Liver (tissue), 9 donors: Measurements from ENCODE around the gene ZFAND3. TPM values are rescaled to one million over a fixed set of nuclear protein-coding genes. Genes with fewer than 3 reads are reported as not detected.

Source experiments
- DNase-seq: peaks from one replicate; pipeline ENCODE4 v3.0.0-alpha.2; 2017; ENCODE audit warnings: low spot score
- H3K27ac ChIP-seq, 2 donors: one replicate each; pipeline ENCODE4 v1.7.0; 2013; ENCODE audit warnings: inconsistent platforms in 2 of 2, low read length in 2 of 2, control low read depth in 1 of 2, low read depth in 1 of 2, mild to moderate bottlenecking in 1 of 2
- H3K27me3 ChIP-seq, 4 donors: one replicate each; pipeline versions ENCODE4 v1.6.1 to v1.7.0; 2013; ENCODE audit warnings: low read length in 3 of 4, inconsistent platforms in 1 of 4, mild to moderate bottlenecking in 1 of 4, moderate library complexity in 1 of 4; ENCODE audit not compliant: control insufficient read depth in 4 of 4, insufficient read depth in 4 of 4
- H3K36me3 ChIP-seq, 4 donors: one replicate each; pipeline versions ENCODE4 v1.6.1 to v1.7.0; 2013; ENCODE audit warnings: low read length in 3 of 4, mild to moderate bottlenecking in 3 of 4, low read depth in 1 of 4, moderate library complexity in 1 of 4; ENCODE audit not compliant: control insufficient read depth in 4 of 4, insufficient read depth in 3 of 4
- H3K4me1 ChIP-seq, 4 donors: one replicate each; pipeline versions ENCODE4 v1.6.1 to v1.7.0; 2013; ENCODE audit warnings: low read length in 3 of 4, mild to moderate bottlenecking in 3 of 4, moderate library complexity in 1 of 4; ENCODE audit not compliant: control insufficient read depth in 4 of 4, insufficient read depth in 4 of 4
- H3K4me3 ChIP-seq, 3 donors: one replicate each; pipeline versions ENCODE4 v1.6.1 to v1.7.0; 2013; ENCODE audit warnings: low read length in 3 of 3, control low read depth in 1 of 3, low read depth in 1 of 3, mild to moderate bottlenecking in 1 of 3
- H3K9ac ChIP-seq, 2 donors: one replicate each; pipeline ENCODE4 v1.7.0; 2013; ENCODE audit warnings: low read length in 2 of 2, mild to moderate bottlenecking in 2 of 2, moderate library complexity in 2 of 2, control low read depth in 1 of 2, low read depth in 1 of 2
- H3K9me3 ChIP-seq, 4 donors: one replicate each; pipeline versions ENCODE4 v1.6.1 to v1.7.0; 2013; ENCODE audit warnings: low read length in 3 of 4; ENCODE audit not compliant: control insufficient read depth in 4 of 4
- EGR1 ChIP-seq, 2 donors: IDR thresholded peaks; 2 replicates each; pipeline ENCODE4 v1.6.1; 2016 to 2018; ENCODE audit warnings: antibody characterized with exemption in 2 of 2, low read depth in 2 of 2
- FOXA1 ChIP-seq: IDR thresholded peaks from 2 replicates; pipeline ENCODE4 v1.6.1; 2016; ENCODE audit warnings: antibody characterized with exemption
- GABPA ChIP-seq, 2 donors: IDR thresholded peaks in 1 of 2; conservative IDR thresholded peaks in 1 of 2; 2 replicates each; pipeline ENCODE4 v1.6.1; 2016; ENCODE audit warnings: antibody characterized with exemption in 2 of 2, mild to moderate bottlenecking in 1 of 2, moderate library complexity in 1 of 2
- JUND ChIP-seq, 2 donors: IDR thresholded peaks; 2 replicates each; pipeline ENCODE4 v1.6.1; 2016; ENCODE audit warnings: antibody characterized with exemption in 2 of 2
- RAD21 ChIP-seq, 2 donors: IDR thresholded peaks; 2 replicates each; pipeline ENCODE4 v1.6.1; 2016; ENCODE audit warnings: antibody characterized with exemption in 2 of 2, mild to moderate bottlenecking in 2 of 2
- YY1 ChIP-seq: IDR thresholded peaks from 2 replicates; pipeline ENCODE4 v1.6.1; 2016; ENCODE audit warnings: antibody characterized with exemption, mild to moderate bottlenecking
- WGBS: extraction: QIAGEN DNeasy Blood & Tissue Kit; methylation state at CpG from one replicate; pipeline ENCODE4 v1.1.7; 2013; 5-methylcytosine and 5-hydroxymethylcytosine counted together
- polyA plus RNA-seq, 2 donors: library from polyadenylated mRNA; stranded (reverse) in 1 of 2; unstranded in 1 of 2; fragments of 200-250 nt in 1 of 2; fragments of >200 nt in 1 of 2; fragmentation: Nextera tagmentation in 1 of 2; extraction: Ambion mirVana in 1 of 2; gene quantifications; one replicate each; pipeline versions ENCODE4 v1.2.1 to v1.2.3, GENCODE V29; 2013 to 2015
- total RNA-seq, 2 donors: library from RNA; depleted of rRNA; stranded (reverse); fragments of >200 nt; gene quantifications; one replicate each; pipeline ENCODE4 v1.2.3, GENCODE V29; 2014
- TF ChIP-seq, protein P1 (sequence below): IDR thresholded peaks from 2 replicates; pipeline ENCODE4 v1.6.1; 2016; ENCODE audit warnings: antibody characterized with exemption
- TF ChIP-seq, protein P2 (sequence below): IDR thresholded peaks from 2 replicates; pipeline ENCODE4 v1.6.1; 2016; ENCODE audit warnings: antibody characterized with exemption
- TF ChIP-seq, protein P3 (sequence below): IDR thresholded peaks from 2 replicates; pipeline ENCODE4 v1.6.1; 2016; ENCODE audit warnings: antibody characterized with exemption
- TF ChIP-seq, protein P4 (sequence below): fragments of 150-350 bp; IDR thresholded peaks from 2 replicates; pipeline ENCODE4 v1.5.1; 2017; ENCODE audit warnings: improper control_type of control experiment, low read depth, low read length; ENCODE audit not compliant: missing input control
- donor health status: healthy.
- donor health status: healthy.
- donor health status: healthy.
- donor health status: healthy.
- donor health status: healthy.

Gene ZFAND3
- total and polyA plus RNA-seq, 4 donors, result 7.7 to 37.5 (median 23.1) TPM

DNA sequence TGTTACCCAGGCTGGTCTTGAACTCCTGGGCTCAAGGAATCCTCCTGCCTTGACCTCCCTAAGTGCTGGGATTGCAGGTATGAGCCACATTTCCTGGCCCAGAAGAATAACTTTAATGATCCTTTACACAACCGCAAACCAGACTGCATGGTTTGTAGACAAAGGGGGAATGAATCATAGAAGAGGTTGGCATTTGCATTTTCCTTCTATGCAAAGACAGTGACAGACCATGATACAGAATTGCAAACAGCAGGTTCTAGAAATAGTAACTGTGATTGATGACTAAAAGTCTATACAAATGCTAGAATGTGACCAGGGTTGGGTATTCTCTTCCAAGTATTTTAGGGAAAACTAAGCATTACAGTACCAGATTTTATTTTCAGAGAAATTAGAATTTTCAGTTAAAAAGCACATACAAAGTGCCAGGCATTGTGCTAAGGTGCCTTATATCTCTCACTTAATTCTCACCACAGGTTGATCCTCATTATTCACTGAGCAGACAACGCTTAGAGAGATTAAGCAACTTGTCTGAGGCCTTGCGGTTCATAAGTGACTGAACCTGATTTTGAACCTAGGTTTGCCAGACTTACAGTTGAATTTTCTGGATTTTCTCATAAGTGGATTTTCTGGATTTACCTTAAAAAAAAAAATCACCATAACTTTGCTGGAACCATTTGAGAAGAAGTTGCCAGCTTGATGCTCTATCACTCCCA is 146.6 kb downstream of the ZFAND3 start:
- TF ChIP-seq YY1 (no peak), JUND (IDR thresholded peaks at IDR 0.05) (no peak), RAD21 (IDR thresholded peaks at IDR 0.05) (no peak)
- TF ChIP-seq, protein P1, sequence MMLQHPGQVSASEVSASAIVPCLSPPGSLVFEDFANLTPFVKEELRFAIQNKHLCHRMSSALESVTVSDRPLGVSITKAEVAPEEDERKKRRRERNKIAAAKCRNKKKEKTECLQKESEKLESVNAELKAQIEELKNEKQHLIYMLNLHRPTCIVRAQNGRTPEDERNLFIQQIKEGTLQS, result no peak
- TF ChIP-seq, protein P2, sequence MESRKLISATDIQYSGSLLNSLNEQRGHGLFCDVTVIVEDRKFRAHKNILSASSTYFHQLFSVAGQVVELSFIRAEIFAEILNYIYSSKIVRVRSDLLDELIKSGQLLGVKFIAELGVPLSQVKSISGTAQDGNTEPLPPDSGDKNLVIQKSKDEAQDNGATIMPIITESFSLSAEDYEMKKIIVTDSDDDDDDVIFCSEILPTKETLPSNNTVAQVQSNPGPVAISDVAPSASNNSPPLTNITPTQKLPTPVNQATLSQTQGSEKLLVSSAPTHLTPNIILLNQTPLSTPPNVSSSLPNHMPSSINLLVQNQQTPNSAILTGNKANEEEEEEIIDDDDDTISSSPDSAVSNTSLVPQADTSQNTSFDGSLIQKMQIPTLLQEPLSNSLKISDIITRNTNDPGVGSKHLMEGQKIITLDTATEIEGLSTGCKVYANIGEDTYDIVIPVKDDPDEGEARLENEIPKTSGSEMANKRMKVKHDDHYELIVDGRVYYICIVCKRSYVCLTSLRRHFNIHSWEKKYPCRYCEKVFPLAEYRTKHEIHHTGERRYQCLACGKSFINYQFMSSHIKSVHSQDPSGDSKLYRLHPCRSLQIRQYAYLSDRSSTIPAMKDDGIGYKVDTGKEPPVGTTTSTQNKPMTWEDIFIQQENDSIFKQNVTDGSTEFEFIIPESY, result no peak
- TF ChIP-seq, protein P3, sequence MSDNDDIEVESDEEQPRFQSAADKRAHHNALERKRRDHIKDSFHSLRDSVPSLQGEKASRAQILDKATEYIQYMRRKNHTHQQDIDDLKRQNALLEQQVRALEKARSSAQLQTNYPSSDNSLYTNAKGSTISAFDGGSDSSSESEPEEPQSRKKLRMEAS, result no peak
- TF ChIP-seq, protein P4, sequence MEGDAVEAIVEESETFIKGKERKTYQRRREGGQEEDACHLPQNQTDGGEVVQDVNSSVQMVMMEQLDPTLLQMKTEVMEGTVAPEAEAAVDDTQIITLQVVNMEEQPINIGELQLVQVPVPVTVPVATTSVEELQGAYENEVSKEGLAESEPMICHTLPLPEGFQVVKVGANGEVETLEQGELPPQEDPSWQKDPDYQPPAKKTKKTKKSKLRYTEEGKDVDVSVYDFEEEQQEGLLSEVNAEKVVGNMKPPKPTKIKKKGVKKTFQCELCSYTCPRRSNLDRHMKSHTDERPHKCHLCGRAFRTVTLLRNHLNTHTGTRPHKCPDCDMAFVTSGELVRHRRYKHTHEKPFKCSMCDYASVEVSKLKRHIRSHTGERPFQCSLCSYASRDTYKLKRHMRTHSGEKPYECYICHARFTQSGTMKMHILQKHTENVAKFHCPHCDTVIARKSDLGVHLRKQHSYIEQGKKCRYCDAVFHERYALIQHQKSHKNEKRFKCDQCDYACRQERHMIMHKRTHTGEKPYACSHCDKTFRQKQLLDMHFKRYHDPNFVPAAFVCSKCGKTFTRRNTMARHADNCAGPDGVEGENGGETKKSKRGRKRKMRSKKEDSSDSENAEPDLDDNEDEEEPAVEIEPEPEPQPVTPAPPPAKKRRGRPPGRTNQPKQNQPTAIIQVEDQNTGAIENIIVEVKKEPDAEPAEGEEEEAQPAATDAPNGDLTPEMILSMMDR, result no peak
- H3K4me1 ChIP-seq, result peaks cover 0 to 4% (median 2%) of the 10 kb centered on the region in 4 donors
- H3K9me3 ChIP-seq, result no peaks in the 10 kb centered on the region
- WGBS, result 95% methylated on average over 3 of the region's 3 CpGs
- H3K27ac ChIP-seq, result no peak overlapping the region
- H3K9ac ChIP-seq, result no peak overlapping the region
- peaks cover 0 to 3% (median 0%) of the 10 kb centered on the region in 4 donors for H3K36me3 ChIP-seq
- no peak for DNase-seq
- no peak overlapping the region for H3K4me3 ChIP-seq
- H3K27me3 ChIP-seq, result no peaks in the 10 kb centered on the region

DNA sequence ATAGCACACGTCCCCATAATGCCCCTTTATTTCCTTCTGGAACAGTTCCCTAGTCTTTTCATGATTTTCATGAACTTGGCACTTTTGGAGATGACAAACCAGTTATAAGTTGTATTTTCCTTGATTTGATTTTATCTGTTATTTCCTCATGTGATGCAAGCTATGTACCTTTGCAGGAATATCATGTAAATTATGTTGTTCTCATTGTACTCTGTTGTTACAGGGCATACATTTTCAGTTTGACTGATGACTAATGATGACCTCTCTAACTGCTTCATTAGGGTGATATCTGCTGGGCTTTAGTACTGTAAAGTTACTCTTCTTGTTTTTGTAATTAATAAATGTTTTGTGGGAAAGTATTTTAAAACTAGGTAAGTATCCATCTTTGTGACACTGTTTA is 147.3 kb downstream of the ZFAND3 start:
- TF ChIP-seq JUND (IDR thresholded peaks at IDR 0.05), result no peak
- no peak for TF ChIP-seq YY1
- TF ChIP-seq, protein P4, result no peak
- no peak for TF ChIP-seq FOXA1
- TF ChIP-seq EGR1 (IDR thresholded peaks at IDR 0.05; ENCODE audit: low read depth in 2 of 2), result no peak
- TF ChIP-seq, protein P2, result no peak
- TF ChIP-seq GABPA (IDR thresholded peaks at IDR 0.05 in 1 of 2, conservative IDR thresholded peaks at IDR 0.05 in 1 of 2), result no peak
- DNase-seq, result no peak
- Histone ChIP-seq H3K36me3 (peaks cover 0 to 3% (median 0%) of the 10 kb centered on the region in 4 donors), H3K4me3 (no peak overlapping the region), H3K9ac (no peak overlapping the region), H3K4me1 (peaks cover 0 to 4% (median 2%) of the 10 kb centered on the region in 4 donors), H3K27ac (no peak overlapping the region), H3K9me3 (no peaks in the 10 kb centered on the region), H3K27me3 (no peaks in the 10 kb centered on the region)
- WGBS, result 88% methylated on average over 1 of the region's 1 CpG
